Activated naive CD8-positive, alpha-beta T cell treated with anti-CD3 and anti-CD28 coated beads, Interleukin-2, amount 50 U/mL, for 16 hours (primary cell): ENCODE results near the gene MATR3.
"Not testable (repeated sequence)": the region's sequence is repeated elsewhere in the genome, so short reads cannot be mapped to it uniquely, and the experiment has no call there.

Source experiments
- DNase-seq: peaks from one replicate; pipeline ENCODE4 v3.0.0-alpha.2; 2020; ENCODE audit warnings: low read depth, low spot score

The MATR3 gene

GRCh38 chr5:139297439-139298133 lies 4.0 kb downstream of the MATR3 start:
- no peak for DNase-seq

GRCh38 chr5:139298242-139298641 lies 4.7 kb downstream of the MATR3 start:
- DNase-seq = no peak

GRCh38 chr5:139299486-139299885 lies 5.9 kb downstream of the MATR3 start:
- no peak for DNase-seq

- DNase-seq = no peak
These were observed 8.4 kb downstream of the MATR3 start for GRCh38 chr5:139301808-139302499.

GRCh38 chr5:139304391-139305324 lies 11.1 kb downstream of the MATR3 start:
- DNase-seq = no peak

GRCh38 chr5:139306197-139306596 lies 12.7 kb downstream of the MATR3 start:
- no peak for DNase-seq

GRCh38 chr5:139306628-139307379 lies 13.3 kb downstream of the MATR3 start:
- no peak for DNase-seq

- no peak for DNase-seq
These were observed 15.3 kb downstream of the MATR3 start for GRCh38 chr5:139308797-139309196.

- DNase-seq = not testable (repeated sequence)
These were observed 17.2 kb downstream of the MATR3 start for GRCh38 chr5:139310715-139311186.

- no peak for DNase-seq
These were observed 18.5 kb downstream of the MATR3 start for GRCh38 chr5:139312075-139312474.

GRCh38 chr5:139314276-139314675 lies 20.7 kb downstream of the MATR3 start:
- no peak for DNase-seq

GRCh38 chr5:139315056-139315615 lies 21.6 kb downstream of the MATR3 start:
- DNase-seq = no peak

- no peak for DNase-seq
These were observed 42.3 kb downstream of the MATR3 start for GRCh38 chr5:139335811-139336210.

- DNase-seq = no peak
These were observed 46.5 kb downstream of the MATR3 start for GRCh38 chr5:139340051-139340450.

GRCh38 chr5:139341187-139341688 lies 47.7 kb downstream of the MATR3 start:
- DNase-seq = no peak

GRCh38 chr5:139341689-139342422 lies 48.3 kb downstream of the MATR3 start, which contains the start of gene PAIP2:
Gene PAIP2, plus strand, starts transcription at chr5:139341854. Its CDS starts 21,931 bp downstream, at chr5:139363785.
- DNase-seq = peak; percentile 94

GRCh38 chr5:139342423-139342723 lies 48.8 kb downstream of the MATR3 start:
- peak; percentile 63 for DNase-seq

- DNase-seq = no peak
These were observed 49.9 kb downstream of the MATR3 start for GRCh38 chr5:139343476-139343875.

GRCh38 chr5:139344177-139344576 lies 50.6 kb downstream of the MATR3 start:
- DNase-seq = no peak

- DNase-seq = not testable (repeated sequence)
These were observed 51.9 kb downstream of the MATR3 start for GRCh38 chr5:139345442-139345841.
